ENCODE measurements around the gene SH3D19. TPM values are rescaled to one million over a fixed set of nuclear protein-coding genes. Genes with fewer than 3 reads are reported as not detected.
A peak's percentile ranks its signal among the peaks of the same experiment; 100 is the strongest.
"Not testable (repeated sequence)": the region's sequence is repeated elsewhere in the genome, so short reads cannot be mapped to it uniquely, and the experiment has no call there.

SH3D19 gene
- total and polyA plus RNA-seq, 4 donors: 40.3 to 62.1 (median 40.9) TPM

- H3K4me1 ChIP-seq (ENCODE audit: control insufficient read depth, insufficient read depth, low read length); H3K4me3 ChIP-seq (ENCODE audit: low read depth, low read length); H3K27me3 ChIP-seq (ENCODE audit: control insufficient read depth, insufficient read depth, low read length); DNase-seq (ENCODE audit: low read depth in 4 of 6, low spot score in 6 of 6); H3K36me3 ChIP-seq (ENCODE audit: control insufficient read depth, insufficient read depth, low read length); H3K9me3 ChIP-seq (ENCODE audit: control insufficient read depth, insufficient read depth, low read length); H3K27ac ChIP-seq (ENCODE audit: low read depth, low read length): not testable (repeated sequence)
- WGBS (ENCODE audit: insufficient coverage): 96% methylated on average over 2 of the region's 2 CpGs
Measured at GRCh38 chr4:151077978-151078377, 247.4 kb downstream of the SH3D19 start.

- Histone ChIP-seq H3K9me3 (ENCODE audit: control insufficient read depth, insufficient read depth, low read length) (no peaks in the 10 kb centered on the region), H3K36me3 (ENCODE audit: control insufficient read depth, insufficient read depth, low read length) (no peaks in the 10 kb centered on the region), H3K4me3 (ENCODE audit: low read depth, low read length) (no peak overlapping the region), H3K27me3 (ENCODE audit: control insufficient read depth, insufficient read depth, low read length) (no peaks in the 10 kb centered on the region), H3K27ac (ENCODE audit: low read depth, low read length) (no peak overlapping the region), H3K4me1 (ENCODE audit: control insufficient read depth, insufficient read depth, low read length) (no peaks in the 10 kb centered on the region)
- DNase-seq (ENCODE audit: low read depth in 4 of 6, low spot score in 6 of 6): no peak
Measured at GRCh38 chr4:151074416-151074916, 250.9 kb downstream of the SH3D19 start.

Small RNA genes lying within 50 kb of the gene (small RNA-seq; reads per million reads assigned to genes)
- gene AC104819.2 (ENCODE audit: low replicate concordance): not detected
- not detected for gene RNU6-1282P (ENCODE audit: low replicate concordance)
- gene SNORD73A (ENCODE audit: low replicate concordance): not detected
- gene SNORD73B (ENCODE audit: low replicate concordance): 1.7 reads per million, percentile 88 among the genes with 10 or more reads in this experiment

Other genes with a start within 250 kb of the SH3D19 start
- gene RPS3A, start 226.0 kb downstream of the SH3D19 start, total RNA-seq: 1,000 to 10,000 TPM; 1,819 to 3,494 TPM
- 1,000 to 10,000 TPM; 2,006 to 2,096 TPM for gene RPS3A, start 226.0 kb downstream of the SH3D19 start, polyA plus RNA-seq (ENCODE audit: insufficient read length in 2 of 2)
- gene PRSS48, start 48.4 kb downstream of the SH3D19 start, total RNA-seq: not detected
- under 1 TPM in 1 of 2 donors, not detected in 1; 0.21 TPM for gene PRSS48, start 48.4 kb downstream of the SH3D19 start, polyA plus RNA-seq (ENCODE audit: insufficient read length in 2 of 2)
- gene FHIP1A, start 83.6 kb upstream of the SH3D19 start, total RNA-seq: 1 to 10 TPM; 3.2 to 5.3 TPM
- under 1 TPM; 0.29 to 0.32 TPM for gene FHIP1A, start 83.6 kb upstream of the SH3D19 start, polyA plus RNA-seq (ENCODE audit: insufficient read length in 2 of 2)